GM21515 (cell line): ENCODE results near the gene MAGI2.
"Not testable (repeated sequence)": the region's sequence is repeated elsewhere in the genome, so short reads cannot be mapped to it uniquely, and the experiment has no call there.

Experiments
- ATAC-seq: cut with Tn5 transposase; IDR thresholded peaks from one replicate; pipeline ENCODE4 v1.9.1; 2021; ENCODE audit not compliant: unreplicated experiment

The MAGI2 gene

GRCh38 chr7:78024591-78024990 is 1428.9 kb downstream of the MAGI2 start:
- no peak for ATAC-seq

- no peak for ATAC-seq
Measured at GRCh38 chr7:78023191-78023590, 1430.3 kb downstream of the MAGI2 start.

GRCh38 chr7:78022165-78022564 is 1431.3 kb downstream of the MAGI2 start:
- no peak for ATAC-seq

GRCh38 chr7:78020874-78021249 is 1432.6 kb downstream of the MAGI2 start:
- ATAC-seq = no peak

- peak; percentile 50 for ATAC-seq
Measured at GRCh38 chr7:78020136-78020873, 1433.2 kb downstream of the MAGI2 start.

DNA sequence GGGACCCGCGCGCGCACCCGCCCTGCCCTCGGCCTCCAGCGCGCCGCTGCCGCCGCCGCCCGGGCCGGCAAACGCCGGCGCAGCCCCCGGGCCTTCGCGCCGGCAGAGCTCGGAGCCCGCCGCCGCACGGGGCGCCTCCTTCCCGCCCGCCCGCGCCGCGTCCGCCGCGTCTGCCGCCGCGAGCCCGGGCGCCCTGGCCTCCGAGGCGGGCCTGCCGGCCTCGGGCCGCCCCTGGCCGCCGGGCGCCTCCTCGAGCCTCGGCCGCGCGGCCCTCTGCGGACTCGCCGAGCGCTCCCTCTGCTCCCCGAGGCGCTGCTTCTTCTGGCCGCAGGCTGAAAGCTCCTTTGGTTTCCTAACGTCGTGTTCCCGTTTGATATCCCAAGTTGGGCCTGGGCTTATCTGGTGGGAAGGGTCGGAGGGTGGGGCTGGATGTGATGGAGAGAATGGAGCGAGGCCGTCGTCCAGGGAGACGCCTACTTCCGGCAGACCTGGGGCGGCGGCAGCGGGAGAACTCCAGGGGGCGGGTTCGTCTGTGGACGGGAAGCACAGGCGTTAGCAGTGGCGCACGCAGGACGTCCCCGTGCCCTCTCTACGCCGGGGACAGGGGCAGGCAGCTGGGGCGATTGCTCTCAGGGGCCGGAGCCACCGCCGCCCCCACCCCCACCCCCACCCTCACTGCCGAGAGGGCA is 1433.9 kb downstream of the MAGI2 start:
- peak; percentile 86 for ATAC-seq

- no peak for ATAC-seq
Measured at GRCh38 chr7:78018641-78019446, 1434.6 kb downstream of the MAGI2 start.

GRCh38 chr7:78017591-78018100 is 1435.8 kb downstream of the MAGI2 start:
- ATAC-seq = no peak

GRCh38 chr7:78015574-78016260 is 1437.8 kb downstream of the MAGI2 start:
- no peak for ATAC-seq

GRCh38 chr7:78014401-78014800 is 1439.1 kb downstream of the MAGI2 start:
- no peak for ATAC-seq

- no peak for ATAC-seq
Measured at GRCh38 chr7:78013386-78013785, 1440.1 kb downstream of the MAGI2 start.

- no peak for ATAC-seq
Measured at GRCh38 chr7:78011642-78012041, 1441.8 kb downstream of the MAGI2 start.

GRCh38 chr7:78007231-78007630 is 1446.2 kb downstream of the MAGI2 start:
- ATAC-seq = no peak

DNA sequence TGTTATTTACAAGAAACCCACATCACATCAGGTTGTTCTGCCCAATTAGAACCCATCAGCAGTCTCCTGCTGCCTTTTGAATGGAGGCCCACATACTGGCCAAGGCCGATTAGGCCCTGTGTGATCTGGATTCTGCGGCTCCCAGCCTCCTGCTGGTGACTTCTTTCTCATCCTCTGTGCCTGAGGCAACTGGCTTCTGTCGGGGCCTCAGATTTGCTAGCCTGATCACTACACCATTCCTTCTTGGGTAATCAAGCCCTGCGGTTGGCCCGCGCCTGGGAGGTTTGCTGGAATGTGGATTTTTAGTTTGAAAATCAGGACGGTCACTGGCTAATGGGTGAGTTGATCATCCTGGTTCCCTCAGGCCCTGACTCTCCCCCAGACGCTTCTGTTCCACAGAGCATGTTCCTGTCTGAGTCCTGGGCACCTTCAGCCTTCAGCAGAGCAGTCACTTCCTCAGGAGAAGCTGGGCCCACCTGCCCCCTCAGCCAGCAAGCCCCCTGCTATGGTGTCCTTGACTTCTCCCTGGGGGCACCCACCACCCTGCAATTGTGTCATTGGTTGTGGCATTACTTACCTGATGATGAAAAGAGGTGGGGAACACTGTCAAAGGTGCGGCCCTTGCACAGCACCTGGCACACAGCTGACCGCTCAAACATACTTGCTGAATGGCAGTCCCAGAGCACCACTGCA is 1447.3 kb downstream of the MAGI2 start:
- no peak for ATAC-seq

- no peak for ATAC-seq
Measured at GRCh38 chr7:78002715-78003114, 1450.8 kb downstream of the MAGI2 start.

DNA sequence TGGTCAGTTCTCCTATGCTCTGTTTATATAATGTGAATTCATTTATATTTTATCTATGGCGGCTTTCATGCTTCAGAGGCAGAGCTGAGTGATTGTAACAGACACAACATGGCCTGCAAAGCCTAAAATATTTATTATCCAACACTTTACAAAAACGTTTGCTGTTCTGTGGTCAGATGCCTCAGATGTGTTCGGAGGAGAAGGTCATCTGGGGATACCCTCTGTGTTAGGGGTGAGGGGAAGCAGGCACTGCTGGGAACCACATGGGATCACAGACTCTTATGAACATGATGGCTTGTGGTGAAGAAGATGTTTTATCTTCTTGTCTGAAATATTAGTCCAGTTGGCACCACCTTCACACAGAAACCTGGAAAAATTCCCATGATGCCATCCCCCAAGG is 1451.4 kb downstream of the MAGI2 start:
- no peak for ATAC-seq

DNA sequence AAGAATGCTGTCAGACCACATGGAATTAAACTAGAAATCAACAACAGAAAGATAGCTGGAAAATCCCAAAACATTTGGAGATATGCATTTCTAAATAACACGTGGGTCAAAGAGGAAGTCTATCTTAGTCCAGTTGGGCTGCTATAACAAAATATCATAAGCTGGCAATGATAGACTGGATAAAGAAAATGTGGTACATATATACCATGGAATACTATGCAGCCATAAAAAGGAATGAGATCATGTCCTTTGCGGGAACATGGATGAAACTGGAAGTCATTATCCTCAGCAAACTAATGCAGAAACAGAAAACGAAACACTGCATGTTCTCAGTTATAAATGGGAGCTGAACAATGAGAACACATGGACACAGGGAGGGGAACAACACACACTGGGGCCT is 1454.3 kb downstream of the MAGI2 start:
- not testable (repeated sequence) for ATAC-seq

DNA sequence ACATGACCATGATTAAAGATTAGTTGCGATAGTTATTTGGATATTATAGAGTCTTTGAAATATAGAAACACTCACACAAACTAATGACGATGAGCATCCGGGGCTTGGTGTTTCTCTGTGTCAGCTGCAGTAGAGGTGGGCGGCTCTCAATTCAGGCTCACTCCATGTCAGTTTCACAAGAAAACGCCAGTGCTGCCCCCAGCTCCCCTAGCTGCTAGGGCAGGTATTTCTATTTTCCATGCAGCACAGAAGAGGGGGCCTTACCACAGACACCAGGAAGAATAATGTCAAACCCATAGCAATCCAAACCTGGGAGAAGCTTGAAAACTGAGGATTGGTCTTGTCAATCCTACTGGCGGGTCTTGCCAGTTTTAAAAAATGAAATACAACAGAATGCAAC is 1457.8 kb downstream of the MAGI2 start:
- ATAC-seq = no peak

DNA sequence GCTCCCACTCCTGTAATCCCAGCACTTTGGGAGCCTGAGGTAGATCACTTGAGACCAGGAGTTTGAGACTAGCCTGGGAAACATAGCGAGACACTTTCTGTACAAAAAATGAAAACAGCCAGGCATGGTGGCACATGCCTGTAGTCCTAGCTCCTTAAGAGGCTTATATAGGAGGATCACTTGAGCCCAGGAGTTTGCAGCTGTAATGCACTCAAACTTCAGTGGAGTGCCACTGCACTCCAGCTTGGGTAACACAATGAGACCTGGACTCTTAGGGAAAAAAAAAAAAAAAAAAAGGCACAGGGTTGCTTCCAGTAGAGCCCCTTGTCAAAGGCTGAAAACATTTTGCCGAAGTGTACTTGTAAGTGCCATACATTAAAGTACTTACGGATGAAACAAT is 1459.6 kb downstream of the MAGI2 start:
- no peak for ATAC-seq

GRCh38 chr7:77991656-77992055 is 1461.8 kb downstream of the MAGI2 start:
- ATAC-seq = no peak
